Inferior parietal cortex (tissue), 1 donor: Measurements from ENCODE around the gene AKR1C1.
"Not testable (repeated sequence)": the region's sequence is repeated elsewhere in the genome, so short reads cannot be mapped to it uniquely, and the experiment has no call there.

Source experiments
- DNase-seq: peaks from one replicate; pipeline ENCODE4 v3.0.0-alpha.2; 2016; ENCODE audit errors: extremely low spot score

Gene AKR1C1

DNA sequence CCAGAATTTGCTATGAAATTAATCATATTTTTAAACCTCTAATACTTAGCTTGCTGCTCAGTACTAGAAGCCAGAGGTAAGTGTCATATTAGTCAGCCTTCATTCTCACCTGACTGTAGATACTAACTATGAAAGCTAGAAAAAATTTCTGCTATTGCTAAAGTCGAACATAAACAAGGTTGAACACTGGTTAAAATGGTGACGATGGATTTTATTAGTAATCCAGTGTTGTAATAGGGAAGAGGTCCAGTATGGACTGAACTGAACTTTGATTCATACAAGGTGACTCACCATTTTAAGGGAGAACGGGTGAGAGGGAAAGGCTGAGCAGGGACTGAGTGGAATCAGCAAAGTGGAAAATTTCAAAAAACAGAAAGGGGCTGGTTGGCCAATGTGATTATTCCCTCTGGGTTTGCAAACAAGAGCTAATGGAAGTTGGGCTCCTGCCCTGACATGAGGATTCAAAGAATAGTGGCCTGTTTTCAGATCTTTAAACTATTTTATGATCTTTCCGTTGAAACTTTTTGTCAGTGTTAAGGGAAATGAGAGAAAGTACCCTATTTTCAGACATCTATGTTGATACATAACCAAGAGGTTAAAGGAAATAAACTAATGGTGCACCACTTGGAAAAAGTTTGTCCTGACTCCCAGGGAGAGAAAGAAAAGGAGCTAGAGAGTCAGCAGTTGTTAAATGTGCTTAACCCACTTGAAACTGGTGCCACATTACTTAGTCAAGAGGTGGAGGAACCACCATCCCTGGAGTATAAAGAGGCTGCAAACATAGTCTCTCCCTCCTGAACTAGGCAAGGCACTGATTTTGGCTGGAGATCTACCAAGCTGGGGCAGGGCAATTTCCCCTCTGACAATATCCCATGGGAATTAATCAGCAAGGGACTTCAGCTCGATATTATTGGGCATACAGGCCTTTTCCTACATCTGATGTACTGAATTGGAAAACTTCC is 15.3 kb upstream of the AKR1C1 start:
- no peak for DNase-seq

- DNase-seq = not testable (repeated sequence)
Observed at GRCh38 chr10:4951512-4952162, 11.6 kb upstream of the AKR1C1 start.

DNA sequence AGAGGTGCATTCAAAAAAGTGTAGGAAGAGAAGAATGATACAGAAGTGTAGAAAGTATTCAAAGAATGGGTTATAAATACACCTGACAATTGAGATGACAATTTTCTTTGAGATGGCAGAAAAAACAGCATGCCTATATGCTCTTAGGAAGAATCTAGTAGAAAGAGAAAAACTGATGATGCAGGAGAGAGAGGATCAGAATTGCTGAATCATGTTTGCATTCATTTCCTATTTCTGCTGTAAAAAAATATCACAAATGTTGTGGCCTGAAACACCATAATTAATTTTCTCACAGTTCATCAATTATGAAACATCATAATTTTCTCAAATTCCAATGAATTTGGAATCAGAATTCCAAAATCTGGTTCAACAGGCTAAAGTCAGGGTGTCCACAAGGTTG is 9.8 kb upstream of the AKR1C1 start:
- DNase-seq = no peak

DNA sequence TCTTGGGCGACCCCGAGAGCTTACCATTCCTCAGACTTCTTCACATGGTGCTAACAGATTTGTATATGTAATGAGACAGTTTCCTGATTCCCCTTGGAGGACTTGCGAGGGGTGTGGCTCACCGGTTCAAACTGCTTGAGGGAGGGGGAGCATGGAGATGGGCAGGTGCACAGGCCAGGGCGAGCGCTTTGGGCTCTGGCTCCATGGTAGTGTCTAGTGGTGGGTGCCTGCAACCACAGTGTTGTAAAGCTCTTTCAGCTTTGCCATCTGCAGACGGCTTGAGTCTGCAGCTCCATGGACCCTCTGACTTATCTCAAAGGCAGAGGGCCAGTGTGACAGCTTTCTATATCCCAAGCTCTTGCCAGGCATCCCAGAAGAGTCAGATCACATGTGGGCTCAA is 7.1 kb upstream of the AKR1C1 start:
- DNase-seq = not testable (repeated sequence)

DNA sequence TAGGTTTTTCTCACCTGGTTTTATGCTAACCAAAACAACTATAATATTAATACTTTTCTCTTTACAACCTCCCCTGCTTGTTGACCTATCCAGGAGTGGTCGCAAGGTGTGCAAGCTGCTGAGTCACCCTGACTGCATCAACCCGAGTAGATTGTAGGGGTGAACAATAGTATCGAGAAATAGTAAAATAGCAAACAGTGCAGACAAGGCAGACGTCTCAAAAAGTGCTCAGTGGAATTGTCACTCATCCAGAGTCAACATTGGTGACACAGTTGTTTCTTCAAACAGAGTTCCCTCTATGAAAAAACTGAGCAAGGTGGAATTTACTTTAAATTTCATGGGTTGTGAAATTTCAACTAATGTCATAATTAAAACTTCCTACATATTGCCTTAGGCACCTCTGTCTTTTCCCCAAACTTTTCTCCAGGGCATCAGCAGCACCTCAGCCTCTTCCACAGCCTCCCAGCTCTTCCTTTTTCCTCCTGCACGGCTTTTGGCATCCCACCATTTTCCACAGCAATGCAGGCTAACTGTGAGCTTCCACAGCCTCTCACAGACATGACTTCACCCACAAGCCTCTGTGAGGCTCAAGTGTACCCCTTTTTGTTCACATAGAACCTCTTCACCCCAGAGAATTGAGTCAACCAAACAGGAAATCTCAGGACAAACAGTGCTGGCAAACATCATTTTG is 6.1 kb upstream of the AKR1C1 start:
- not testable (repeated sequence) for DNase-seq

DNA sequence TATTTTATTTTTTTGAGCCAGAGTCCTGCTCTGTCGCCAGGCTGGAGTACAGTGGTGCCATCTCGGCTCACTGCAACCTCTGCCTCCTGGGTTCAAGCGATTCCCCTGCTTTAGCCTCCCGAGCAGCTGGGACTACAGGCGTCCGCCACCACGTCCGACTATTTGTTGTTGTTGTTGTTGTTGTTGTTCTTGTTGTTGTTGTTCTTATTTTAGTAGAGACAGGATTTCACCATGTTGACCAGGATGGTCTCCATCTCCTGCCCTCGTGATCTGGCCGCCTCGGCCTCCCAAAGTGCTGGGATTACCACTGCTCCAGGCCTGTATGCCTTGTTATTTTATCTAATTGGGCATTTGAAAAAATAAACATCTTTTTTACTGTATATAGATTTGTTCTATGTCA is 1.7 kb upstream of the AKR1C1 start:
- DNase-seq = not testable (repeated sequence)

DNA sequence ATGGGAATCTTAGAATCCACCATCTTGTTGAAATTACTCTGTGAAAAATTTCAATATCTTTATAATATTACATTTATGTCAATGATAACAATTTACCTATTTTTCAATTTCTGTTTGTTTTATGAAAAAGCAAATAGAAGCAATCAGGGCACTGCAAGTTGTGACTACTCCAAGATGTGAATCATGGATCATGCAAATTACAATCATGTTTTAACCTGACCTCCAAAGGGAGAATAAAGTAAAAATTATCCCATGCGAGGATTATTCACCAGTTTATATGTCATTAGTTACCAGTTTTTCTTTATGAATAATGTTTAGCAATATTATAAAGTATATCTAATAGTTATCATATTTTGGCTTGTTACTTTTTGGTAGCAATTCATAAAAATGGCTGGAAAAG is 907 bp upstream of the AKR1C1 start:
- not testable (repeated sequence) for DNase-seq

DNA sequence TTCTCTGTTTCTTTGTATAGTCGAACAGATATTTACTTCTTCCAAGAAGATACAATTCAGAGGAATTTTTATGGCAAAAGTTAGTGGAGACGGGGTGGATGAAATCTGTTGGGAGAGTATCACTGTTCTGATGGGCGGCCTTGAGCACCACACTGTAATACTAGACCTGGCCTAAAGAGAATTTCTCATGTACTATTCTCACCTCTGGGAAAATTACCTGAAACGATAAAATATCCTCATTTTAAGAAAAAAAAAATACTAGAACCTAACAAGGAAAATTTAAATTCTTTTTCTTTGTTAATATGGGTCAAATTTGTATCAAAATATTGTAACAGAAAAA is 570 bp downstream of the AKR1C1 start:
- DNase-seq = not testable (repeated sequence)

GRCh38 chr10:4965763-4966162 is 2.5 kb downstream of the AKR1C1 start:
- DNase-seq = not testable (repeated sequence)

GRCh38 chr10:4967189-4967588 is 4.0 kb downstream of the AKR1C1 start:
- DNase-seq = not testable (repeated sequence)

DNA sequence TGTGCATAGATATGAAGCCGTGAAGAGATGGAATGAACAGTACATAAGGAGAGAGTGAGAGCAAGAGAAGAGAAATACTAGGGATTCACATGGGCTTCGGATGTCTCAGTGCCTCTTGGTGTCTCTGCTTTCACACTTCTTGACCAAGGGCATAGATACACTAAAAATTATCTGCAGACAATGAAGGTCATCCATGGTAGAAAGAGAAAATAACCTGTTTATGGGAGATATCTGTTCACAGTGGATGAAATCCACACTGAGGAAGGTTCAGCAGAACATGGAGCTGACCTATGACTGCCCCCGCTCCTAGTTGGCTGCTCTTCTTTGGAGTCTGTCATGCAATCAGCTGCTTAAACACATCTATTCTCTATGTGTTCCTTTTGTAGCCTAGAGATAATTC is 6.1 kb downstream of the AKR1C1 start:
- not testable (repeated sequence) for DNase-seq

DNA sequence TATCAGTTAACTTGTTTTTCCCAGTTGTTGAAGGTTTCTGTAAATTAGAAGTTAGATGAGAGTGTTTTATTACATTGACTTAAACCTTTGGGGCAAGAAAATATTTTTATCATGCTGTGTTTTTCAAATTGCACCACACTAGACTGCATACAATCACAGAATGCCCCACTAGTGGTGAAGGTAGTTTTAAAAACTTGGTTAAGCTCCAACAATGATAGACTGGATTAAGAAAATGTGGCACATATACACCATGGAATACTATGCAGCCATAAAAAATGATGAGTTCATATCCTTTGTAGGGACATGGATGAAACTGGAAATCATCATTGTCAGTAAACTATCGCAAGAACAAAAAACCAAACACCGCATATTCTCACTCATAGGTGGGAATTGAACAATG is 7.1 kb downstream of the AKR1C1 start:
- not testable (repeated sequence) for DNase-seq

DNA sequence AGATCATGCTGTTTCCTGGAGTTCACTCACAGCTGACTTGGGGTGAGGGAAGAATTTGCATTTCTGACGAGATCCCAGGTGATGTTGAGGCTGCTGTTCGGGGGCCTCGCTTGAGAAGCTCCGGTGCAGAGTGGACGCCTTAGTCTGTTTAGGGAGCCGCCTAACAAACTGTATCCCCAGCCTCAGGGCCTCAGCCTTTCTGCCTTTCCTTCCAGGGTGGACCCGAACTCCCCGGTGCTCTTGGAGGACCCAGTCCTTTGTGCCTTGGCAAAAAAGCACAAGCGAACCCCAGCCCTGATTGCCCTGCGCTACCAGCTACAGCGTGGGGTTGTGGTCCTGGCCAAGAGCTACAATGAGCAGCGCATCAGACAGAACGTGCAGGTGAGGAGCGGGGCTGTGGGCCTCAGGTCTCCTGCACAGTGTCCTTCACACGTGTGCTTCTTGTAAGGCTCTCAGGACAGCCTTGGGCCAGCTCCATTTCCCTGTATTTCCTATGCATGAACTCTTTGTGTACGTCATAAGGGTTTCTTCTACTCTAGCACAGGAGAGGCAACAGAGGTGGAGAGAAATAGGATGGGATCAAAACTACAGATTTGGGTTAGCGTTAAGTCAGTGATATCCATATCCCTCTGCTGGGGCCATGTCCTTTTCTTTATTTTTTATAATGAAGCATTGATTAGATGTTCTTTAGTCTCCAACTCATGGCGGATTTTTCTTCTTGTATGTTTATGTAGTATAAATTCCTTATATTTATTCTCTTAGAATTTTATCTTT is 9.3 kb downstream of the AKR1C1 start:
- DNase-seq = not testable (repeated sequence)

GRCh38 chr10:4973294-4973693 is 10.1 kb downstream of the AKR1C1 start:
- not testable (repeated sequence) for DNase-seq

DNA sequence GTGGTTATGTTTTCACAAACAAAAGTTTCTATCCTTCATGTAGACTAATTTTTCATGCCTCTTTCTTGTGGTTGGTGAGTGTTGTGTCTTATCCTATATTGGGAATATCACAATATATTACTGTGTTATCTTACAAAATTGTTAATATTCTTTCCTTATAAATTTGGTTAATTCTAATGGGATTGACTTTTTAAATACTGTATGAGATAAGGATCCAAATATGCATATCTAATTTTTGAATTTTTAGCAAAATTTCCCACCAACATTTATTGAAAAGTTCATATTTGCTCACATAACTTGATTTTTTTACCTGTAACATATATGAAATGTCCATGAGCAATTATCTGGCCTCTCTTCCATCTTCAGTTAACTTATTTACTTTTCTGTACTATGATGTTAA is 11.2 kb downstream of the AKR1C1 start:
- DNase-seq = not testable (repeated sequence)

DNA sequence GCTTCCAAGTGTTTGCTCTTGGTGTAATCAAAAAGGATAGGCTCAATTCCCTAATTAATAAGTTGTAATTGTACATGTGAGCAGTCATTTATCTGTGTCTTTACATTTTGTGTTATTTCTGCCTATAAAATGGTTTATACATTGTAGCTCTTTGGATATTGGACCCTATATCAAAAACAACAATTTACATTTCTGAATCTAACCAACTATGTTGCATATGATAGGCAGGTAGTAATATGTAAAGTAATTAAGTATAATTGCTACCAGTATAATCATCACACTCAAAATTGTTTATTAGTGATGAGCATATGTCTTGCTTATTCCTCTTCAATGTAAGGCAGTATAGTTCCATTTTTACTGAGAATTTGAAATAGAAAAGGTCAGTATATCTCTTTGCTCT is 13.8 kb downstream of the AKR1C1 start:
- no peak for DNase-seq

DNA sequence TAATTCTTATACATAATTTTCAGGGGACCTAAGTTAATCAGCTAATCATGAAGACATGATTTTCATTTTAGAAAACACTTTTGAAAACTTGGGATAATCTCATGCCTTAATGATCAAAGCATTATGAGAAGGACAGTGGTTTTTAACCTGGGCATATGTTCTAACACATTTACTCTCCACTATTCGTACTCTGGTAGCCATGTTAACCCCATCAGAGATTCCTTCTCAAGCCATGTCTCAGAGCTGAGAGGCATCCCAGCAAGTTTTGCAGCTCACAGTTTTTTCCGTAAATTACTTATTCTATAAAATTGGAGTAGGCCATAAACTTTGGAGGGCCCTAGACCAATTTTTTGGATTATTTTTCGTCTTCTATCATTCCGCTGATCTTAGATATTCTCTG is 15.7 kb downstream of the AKR1C1 start:
- no peak for DNase-seq

DNA sequence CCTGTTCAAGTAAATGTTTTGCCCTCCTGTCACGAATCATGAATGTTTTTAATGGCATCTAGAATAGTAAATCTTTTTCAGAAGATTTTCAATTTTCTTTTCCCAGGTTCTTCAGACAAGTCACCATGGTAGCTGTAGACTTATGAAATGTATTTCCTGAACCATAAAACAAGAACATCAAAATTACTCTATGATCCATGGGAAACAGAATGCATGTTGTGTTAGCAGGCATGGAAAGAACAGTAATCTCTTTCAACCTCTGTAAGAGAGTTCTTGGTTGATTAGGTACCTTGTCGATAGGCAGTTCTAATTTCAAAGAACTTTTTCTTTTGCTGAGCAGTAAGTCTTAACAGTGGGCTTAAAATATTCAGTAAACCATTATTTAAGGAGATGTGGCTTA is 17.6 kb downstream of the AKR1C1 start:
- DNase-seq = no peak

- DNase-seq = peak; percentile 33
Observed at GRCh38 chr10:4981722-4982471, 18.7 kb downstream of the AKR1C1 start.

- DNase-seq = no peak
Observed at GRCh38 chr10:4982764-4983226, 19.6 kb downstream of the AKR1C1 start.
